Stimulated activated CD4-positive, alpha-beta T cell treated with anti-CD3 and anti-CD28 coated beads, Interleukin-12 subunit alpha, Interleukin-12 subunit beta, amount 100 ng/mL, for 24 hours (primary cell): ENCODE results near the gene TMEM144.
"Not testable (repeated sequence)": the region's sequence is repeated elsewhere in the genome, so short reads cannot be mapped to it uniquely, and the experiment has no call there.

ENCODE experiments used
- DNase-seq, 2 experiments: peaks; one replicate each; pipeline ENCODE4 v3.0.0-alpha.2; 2020; ENCODE audit warnings: low read depth in 2 of 2

TMEM144 gene

DNA sequence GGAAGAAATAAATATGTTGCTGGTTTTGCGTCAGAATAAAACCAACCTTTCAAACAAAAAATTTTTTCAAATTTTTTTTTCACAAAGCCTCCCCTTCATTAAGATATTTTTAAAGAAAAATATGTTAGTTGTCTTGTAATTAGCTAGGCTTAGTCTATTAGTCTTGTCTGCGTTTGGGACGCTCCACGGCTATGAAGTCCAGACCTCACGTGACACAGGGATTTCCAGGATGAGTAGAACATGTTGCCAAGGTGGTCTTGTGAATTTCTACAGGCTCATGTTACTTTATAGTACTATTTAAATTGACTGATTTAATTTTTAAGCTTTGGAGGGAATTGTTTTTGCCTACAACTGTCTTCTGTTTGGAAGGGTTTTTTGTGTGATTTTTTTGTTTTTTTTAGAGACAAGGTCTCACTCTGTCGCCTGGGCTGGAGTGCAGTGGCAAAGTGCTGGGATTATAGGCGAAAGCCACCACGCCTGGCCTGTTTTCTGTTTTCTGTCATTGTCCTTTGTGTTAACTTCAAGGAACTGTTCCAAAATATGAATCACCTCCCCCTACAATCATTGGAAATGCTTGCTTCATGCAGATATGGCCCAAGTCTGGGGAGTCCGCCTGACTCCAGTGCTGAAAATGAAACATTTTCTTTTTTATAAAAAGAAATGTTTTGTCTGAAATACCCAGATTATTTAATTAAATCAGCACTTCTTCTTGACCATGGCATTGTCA, 26.2 kb downstream of the TMEM144 start:
- no peak for DNase-seq

GRCh38 chr4:158238575-158238974, 28.3 kb downstream of the TMEM144 start:
- no peak for DNase-seq

- DNase-seq: no peak
These were observed 28.9 kb downstream of the TMEM144 start for GRCh38 chr4:158239196-158239595.

- no peak for DNase-seq
These were observed 32.8 kb downstream of the TMEM144 start for GRCh38 chr4:158243071-158243470.

DNA sequence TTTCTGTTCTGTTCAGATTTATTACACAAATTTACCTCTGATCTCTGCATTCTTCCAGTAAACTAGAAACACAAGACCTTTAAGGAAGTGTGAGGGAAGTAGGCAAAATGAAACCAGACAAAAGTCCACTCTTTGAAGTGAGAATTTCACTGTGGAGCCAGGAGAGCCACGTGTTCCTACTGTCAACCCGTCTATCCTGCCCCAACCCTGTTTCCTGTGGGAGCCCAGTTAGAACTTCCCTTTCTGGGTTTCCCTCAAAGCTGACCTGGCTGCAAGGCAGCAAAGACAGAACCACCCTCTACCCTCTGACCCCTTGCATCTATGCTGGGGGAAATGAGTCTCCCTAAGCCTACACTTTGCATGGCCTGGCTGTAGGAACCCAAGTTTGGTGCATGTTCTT, 40.0 kb downstream of the TMEM144 start:
- no peak for DNase-seq

DNA sequence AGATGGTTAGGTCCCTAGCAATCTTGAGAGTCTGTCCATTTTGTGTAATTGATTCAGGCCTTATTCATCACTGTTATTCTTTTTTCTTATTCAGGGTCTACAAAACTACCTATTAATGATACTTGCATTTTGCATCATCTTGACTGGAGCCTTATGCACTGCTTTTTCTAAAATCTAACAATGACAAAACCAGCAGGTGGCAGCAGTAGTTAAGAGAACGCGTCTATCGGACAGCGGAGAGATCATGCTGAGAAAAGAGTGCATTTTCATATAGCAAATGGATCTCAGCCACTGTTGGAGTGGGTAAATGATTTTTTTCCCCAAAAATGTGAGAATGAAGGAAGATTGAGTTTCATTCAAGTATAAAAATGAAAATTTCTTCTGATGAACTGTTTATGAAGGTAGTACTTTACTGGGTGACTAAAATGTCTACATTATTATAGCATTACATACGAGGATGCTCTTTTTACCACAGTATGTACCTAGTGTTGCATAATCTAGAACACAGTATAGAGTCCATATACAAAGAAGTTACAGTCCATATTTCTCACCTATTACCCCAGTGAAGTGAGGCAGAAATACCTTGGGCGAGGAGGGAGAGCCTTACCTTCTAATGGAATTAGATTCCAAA, 43.2 kb downstream of the TMEM144 start:
- DNase-seq: peak in 1 of 2 experiments; percentile 28

DNA sequence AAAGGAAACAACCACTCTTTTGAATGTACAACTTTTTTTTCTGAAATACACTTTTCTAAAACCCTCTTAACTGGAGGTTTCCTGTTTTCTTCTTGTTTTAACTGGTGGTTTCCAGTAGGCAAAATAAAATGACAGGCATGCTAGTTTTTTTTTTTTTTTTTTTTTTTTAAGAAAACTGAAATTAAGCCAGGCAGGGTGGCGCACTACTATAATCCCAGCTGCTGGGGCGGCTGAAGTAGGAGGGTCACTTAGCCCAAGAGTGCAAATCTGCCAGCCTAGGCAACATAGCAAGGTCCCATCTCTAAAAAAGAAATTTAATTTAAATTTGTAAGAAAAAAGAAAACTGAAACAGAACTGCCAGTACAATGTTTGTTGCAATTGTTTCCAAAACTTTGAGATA, 44.0 kb downstream of the TMEM144 start:
- DNase-seq: no peak

GRCh38 chr4:158255727-158256324, 45.5 kb downstream of the TMEM144 start:
- no peak for DNase-seq

DNA sequence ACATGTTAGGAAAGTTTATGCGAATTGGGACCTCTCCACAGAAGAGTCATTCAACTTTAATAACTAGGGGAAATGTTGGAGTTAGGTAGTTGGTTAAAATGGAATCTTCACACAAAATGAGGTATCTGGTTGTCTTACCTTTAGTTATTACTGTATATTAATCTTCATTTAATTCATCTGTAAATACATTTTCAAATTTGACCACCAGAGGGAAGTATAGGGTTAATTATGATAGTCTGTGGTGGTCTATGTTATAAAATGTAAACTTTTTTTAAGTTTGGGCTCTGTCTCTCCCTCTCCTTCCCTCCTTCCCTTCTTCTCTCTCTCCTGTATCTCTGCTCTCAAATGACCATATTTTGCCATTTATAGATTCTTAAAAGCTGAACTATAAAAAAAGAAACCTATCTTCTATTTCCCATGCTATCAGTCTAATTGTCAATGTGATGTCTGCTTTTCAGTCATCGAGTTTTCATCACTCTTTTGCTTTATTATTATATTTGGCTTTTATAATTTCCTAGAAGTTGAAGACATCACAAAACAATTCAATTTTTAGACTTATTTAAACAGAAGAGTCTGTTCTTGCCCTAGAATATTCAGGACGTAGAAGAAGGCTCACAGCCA, 49.8 kb downstream of the TMEM144 start:
- no peak for DNase-seq

DNA sequence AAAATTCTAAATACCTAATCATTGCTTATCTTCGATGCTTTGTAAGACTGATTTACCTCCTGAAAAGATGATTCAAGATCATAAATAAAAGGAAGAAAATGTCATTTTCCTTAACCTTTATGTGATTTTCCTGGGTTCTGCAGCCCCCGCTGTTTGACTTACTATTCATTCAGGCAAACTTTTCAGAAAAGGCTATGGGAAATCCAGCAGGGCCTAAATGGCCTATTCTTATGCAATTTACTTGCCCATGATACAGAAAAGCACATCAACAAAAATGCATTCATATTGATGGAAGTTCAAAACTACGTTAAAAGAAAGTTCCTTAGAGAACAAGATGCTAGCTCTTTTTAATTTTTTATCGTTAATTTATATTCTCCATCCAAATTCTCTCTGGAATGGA, 51.2 kb downstream of the TMEM144 start:
- no peak for DNase-seq

DNA sequence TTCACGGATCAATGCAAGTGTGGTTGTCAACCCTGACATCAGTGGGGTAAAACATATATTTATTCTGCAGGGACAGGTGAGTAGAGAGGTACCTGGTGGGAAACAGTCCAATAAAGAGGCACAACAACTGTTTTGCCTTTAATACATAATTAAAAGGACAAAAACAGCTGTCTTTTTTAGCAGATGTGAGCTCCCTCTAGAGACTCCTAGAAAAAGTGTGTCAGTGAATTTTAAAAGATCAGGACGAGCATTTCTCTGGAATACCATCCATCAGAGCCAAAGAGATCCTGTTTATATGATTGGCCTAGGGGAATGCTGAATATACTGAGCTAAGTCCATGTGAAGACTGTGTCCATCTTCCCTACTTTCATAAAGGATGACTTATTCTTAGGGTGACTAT, 58.3 kb downstream of the TMEM144 start:
- DNase-seq: no peak

DNA sequence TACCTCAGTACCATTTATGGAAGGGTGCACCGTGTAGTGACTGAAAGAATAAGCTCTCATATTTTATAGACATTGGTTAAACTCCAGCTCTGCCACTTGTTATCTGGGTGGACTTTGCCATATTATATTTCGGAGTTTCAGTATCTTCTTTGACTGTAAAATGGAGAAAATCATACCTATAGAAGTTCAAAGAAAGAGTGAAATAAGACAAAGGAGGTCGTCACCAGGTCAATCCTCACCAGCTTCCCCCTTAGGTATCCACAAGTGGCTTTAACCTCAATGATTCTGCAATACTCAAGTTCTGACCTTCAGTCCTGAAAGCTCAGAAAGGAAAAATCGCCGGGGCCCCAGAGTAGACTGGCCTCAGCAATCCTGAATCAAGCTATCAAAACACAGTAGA, 64.3 kb downstream of the TMEM144 start:
- DNase-seq: no peak

- DNase-seq: no peak
These were observed 67.3 kb downstream of the TMEM144 start for GRCh38 chr4:158277558-158277957.

DNA sequence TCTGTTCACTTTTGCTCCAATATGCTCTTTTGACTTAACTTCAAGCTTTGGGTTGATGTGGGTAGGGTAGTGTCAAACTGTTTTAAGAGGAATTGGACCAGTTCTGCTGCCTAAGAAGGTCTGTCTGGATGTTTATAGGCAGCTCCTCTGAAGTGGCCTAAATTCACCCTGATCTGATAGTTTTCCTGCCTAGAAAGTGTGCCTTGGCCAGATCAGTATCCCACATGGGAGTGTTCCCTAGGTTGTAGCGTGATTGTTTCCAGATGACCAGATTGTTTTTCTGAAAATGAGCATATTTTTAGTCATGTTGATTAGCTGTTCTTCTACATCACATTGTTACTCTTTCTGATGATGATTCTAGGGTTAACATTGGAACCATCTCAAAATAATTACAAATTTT, 68.8 kb downstream of the TMEM144 start:
- not testable (repeated sequence) for DNase-seq

DNA sequence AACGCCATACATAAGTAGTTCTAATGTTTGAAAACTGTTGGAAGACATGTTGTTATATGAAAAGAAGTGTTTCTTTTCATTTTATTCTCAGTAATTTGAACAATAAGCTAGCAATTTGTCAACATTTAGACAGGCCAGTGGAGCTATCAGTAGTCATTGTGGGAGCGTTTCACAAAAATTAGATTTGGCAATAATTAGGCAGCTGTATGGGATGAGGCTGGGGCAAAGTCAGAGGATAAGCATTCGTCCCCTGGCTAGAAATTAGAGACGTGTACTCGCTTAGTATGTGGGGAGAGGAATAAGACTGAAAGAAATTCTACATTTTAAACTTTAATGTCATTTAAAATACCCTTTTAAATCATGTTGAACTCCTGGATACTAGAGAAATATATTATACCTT, 70.6 kb downstream of the TMEM144 start:
- no peak for DNase-seq

- no peak for DNase-seq
These were observed 72.0 kb downstream of the TMEM144 start for GRCh38 chr4:158282252-158282651.

DNA sequence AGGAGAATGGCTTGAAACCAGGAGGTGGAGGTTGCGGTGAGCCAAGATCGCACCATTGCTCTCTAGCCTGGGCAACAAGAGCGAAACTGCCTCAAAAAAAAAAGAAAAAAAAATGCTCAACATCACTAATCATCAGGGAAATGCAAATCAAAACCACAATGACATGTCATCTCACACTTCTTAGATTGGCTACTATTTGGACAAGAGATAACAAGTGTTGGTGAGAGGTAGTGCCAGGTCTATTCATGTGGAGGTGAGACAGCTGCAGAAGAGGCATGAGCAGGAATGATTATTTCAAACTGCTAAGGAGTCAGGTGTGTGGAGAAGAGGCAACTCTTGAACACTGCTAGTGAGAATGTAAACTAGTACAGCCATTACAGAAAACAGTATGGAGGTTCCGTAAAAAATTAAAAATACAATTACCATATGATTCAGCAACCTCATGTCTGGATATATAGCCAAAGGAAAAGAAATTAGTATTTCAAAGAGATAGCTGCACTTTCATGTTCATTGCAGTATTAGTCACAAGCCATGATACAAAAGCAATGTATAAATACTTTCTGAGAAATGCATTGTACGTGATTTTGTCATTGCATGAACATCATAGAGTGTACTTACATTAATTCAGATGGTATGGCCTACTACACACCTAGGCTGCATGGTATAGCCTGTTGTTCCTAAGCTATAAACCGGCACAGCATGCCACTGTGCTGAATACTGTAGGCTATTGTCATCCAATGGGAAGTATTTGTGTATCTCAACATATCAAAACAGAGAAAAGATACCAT, 75.3 kb downstream of the TMEM144 start:
- no peak for DNase-seq

- no peak for DNase-seq
These were observed 80.6 kb downstream of the TMEM144 start for GRCh38 chr4:158290912-158291311.

DNA sequence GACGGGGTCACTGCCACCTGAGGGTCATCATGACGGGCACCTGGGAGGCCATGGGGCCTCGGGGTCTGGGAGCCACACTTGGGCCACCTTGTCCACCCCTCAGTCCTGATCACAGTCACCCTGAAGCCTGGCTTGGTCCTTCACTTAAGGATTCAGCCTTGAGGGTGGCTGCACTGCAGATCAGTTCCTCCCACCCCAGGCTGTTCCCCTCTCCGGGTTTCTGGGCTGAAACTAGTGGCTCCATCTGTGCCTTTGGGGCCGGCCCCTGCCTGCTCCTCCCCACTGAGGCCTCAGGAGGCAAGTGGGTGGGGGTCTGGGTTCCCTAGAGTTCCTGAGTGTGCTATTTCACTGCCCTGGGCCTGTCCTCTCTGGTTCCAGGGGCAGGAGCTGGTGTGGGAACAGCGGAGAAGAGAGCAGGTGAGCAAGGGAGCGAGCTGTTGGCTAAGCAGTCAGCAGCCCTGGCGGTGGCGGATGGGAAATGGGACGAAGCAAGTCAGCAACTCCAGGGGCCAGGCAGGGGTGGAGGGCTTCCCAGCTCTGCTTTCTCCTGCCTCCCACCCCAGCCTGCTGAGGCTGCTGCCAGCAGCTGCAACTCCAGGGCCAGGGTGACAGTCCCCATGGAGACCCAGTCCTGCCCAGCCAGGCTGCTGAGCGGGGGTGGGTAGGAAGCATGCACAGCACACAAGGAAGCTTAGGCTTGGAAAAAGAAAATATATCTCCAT, 81.2 kb downstream of the TMEM144 start:
- no peak for DNase-seq

GRCh38 chr4:158292156-158292555, 81.9 kb downstream of the TMEM144 start:
- no peak for DNase-seq

DNA sequence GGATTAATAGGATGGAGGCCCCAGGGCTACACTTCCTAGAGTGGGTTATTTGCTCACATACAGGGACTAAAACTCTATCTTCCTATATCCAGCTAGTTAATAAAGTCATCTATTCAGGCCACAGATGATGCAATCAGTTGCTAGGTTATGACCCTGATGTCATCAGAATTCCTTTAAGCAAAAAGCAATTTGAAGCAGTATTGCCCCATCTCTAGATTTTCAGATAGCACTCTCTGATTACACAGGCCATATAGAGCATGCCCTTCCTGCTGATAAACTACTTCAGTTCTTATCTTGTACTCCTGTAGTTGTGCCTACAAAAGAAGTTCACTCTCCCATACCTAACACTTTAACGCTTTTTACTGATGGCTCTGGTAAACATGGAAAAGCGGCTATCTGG, 84.8 kb downstream of the TMEM144 start:
- DNase-seq: no peak
